Activated gamma-delta T cell (primary cell): Measurements from ENCODE around the gene BRI3.
"Not testable (repeated sequence)": the region's sequence is repeated elsewhere in the genome, so short reads cannot be mapped to it uniquely, and the experiment has no call there.

Source experiments
- DNase-seq: peaks from one replicate; lab custom pipeline; 2025; lab: John Stamatoyannopoulos, UW

BRI3 gene

DNA sequence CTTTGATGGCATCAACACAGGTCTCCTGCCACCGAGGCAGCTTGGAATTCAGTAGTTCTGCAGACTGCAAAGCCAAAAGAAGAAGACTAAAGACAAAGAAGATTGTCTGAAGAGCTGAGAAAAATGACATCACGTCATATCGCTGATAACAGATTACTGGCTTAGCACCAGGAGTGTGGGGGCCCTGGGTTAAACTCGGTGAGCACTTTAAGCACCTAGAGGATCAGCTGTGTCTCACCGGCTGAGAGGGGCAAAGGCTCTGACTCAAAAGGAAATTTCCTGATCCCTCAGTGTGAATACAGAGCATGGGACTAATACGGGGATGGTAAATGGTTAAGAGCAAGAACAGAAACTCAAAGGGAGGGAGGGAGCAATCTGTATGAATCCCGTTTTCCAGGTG, 30.7 kb downstream of the BRI3 start:
- DNase-seq, result no peak

DNA sequence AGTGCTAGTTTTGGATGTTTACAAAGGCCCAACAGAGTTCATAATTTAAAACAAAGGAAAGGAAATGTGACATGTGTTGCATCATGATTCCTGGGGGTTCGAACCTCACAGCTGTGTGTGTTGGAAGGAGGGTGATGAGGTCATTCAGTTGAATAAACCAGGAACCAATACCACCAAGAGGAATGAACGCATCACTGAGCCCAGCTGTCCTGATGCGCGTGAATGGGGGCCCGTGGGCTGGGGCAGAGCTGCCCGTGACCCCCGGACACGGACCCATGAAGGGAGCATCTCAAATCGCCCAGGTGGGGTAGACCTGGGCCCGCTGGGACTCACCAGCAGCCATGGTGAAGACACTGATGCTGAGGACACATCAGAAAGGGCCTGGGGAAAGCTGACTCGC, 33.0 kb downstream of the BRI3 start:
- no peak for DNase-seq

DNA sequence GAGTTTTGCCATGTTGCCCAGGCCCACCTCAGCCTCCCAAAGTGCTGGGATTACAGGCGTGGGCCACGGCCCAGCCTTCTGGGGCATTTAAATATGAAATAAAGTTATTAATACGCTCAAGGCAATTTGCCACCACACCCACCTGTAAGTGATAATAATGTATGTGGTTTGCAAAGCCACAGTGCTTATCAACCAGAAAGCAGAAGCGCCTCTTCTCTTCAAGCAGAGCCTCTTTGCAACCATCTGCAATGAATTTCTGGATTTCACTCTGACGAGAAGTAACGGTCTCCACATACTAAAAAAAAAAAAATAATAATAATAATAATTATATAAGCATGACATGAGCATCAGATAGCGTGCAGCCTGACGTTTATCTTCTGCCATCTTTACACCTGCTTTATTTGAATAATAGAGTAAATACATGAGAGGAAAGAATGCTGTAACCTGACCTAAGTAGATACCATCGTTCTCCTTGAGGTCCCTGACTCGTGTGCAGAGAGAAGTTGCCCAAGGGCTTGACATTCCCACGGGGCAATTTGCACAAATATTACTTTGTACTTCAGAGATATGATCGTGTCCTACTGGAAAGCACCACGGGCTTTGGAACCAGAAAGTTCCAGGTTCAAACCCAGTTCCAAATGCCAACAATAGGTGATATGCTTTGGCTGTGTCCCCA, 34.0 kb downstream of the BRI3 start:
- DNase-seq, result no peak

DNA sequence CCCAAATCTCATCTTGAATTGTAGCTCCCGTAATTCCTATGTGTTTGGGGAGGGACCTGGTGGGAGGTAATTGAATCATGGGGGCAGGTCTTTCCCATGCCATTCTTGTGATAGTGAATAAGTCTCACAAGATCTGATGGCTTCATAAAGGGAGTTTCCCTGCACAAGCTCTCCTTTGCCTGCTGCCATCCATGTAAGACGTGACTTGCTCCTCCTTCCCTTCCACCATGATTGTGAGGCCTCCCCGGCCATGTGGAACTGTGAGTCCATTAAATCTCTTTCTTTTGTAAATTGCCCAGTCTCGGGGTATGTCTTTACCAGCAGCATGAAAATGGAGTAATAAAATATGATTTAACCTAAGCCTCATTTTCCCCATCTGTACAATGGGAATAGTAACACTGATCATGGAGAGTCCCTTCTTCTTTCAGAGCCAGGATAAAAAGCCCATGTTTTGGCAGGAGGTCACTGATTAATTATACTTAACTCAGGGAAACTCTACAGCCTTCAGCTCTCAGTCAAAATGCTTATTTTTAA, 34.6 kb downstream of the BRI3 start:
- DNase-seq, result not testable (repeated sequence)

DNA sequence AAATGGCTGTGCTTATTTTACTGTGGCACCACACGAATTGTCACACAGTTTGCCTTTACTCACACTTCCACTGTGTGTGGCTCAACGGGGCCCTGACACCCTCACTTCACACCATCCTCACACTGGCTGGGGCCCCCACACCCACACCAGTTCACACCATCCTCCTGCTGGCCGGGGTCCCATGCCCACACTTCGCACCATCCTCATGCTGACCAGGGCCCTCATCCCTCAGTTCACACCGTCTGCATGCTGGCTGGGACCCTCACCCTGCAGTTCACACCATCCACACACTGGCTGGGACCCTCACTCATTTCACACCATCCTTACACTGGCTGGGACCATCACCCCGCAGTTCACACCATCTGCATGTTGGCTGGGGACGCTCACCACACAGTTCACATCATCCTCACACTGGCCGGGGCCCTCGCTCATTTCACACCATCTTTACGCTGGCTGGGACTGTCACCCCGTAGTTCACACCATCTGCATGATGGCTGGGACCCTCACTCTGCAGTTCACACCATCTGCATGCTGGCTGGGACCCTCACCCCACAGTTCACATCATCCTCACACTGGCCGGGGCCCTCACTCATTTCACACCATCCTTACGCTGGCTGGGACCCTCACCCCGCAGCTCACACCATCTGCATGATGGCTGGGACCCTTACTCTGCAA, 36.0 kb downstream of the BRI3 start:
- no peak for DNase-seq

DNA sequence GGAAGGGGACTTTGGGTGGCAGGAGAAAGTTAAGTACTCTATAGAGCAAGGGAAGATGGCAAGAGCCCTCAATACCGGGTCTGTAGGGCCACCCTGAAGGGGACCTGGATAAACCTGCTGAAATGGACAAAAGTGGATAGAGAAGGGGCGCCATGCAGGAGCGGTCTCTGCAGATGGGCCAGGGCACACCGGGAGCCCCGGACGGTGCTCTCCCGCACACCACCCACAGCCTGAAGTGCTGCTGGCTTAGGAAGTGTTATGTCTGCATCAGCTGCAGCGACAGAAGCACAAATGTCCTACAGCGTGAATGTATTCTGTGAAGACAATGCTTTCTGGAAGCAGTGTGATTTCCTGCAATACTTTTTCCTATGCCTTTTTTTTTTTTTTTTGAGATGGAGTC, 37.7 kb downstream of the BRI3 start:
- DNase-seq, result no peak

DNA sequence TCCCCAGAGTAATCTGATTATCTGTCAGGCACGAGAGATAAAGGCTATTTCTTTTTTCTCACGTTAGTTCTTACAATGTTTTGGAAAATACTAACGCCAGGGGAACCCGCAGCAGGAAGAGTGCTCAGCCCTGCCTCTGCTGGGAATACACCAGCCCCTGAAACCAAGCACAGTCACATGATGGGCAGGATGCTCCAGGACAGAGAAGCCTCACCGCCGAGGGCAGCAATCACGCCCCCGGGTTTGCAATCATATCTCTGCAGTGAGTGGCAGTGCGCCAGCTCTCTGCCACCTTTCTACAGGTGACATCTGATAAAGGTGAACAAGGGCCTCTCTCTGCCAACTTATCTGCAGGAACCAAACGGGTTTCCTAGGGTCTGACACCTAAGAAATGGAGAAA, 39.8 kb downstream of the BRI3 start:
- DNase-seq, result no peak

DNA sequence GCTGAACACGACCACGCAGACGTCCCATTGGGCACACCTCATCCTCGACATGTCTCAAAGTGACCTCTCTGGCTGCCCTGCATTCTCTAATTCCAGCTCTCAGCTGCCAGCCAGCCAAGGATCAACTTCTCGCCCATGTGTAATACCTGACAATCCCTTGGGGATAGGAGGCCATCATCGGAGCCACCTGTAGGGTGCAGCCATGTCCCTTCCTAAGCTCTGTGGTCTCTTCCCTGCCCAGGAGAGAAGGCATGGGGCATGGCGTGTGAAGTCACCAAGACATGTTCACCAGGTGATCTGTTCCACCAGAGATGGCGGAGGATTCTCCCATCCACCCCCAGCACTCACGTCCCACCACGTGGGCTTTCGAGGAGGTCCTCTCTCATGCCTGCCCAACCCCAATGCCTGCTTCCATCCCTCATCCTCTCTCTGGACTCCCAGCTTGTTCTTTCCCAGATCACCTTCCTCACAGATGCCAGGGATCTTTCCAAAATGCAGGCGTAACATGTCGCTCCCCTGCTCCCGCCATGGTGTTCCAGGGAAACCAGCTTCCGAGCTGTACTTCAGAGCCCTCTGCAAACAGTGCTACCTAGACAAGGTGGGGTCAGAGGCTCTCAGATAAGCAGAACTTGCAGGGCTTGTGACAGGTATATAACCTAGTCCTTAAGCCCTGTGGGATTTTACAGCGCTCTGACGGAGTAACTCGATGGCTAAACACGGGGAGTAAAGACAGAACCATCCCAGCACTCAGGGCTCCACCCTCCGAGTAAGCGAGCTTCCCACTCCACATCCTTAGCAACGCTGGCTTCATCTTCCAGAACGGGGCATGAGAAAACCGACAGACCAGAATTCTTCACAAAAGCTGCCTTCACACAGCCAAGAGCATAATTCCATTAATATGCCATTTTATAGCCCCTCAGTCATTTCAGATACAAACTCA, 41.1 kb downstream of the BRI3 start:
- no peak for DNase-seq

DNA sequence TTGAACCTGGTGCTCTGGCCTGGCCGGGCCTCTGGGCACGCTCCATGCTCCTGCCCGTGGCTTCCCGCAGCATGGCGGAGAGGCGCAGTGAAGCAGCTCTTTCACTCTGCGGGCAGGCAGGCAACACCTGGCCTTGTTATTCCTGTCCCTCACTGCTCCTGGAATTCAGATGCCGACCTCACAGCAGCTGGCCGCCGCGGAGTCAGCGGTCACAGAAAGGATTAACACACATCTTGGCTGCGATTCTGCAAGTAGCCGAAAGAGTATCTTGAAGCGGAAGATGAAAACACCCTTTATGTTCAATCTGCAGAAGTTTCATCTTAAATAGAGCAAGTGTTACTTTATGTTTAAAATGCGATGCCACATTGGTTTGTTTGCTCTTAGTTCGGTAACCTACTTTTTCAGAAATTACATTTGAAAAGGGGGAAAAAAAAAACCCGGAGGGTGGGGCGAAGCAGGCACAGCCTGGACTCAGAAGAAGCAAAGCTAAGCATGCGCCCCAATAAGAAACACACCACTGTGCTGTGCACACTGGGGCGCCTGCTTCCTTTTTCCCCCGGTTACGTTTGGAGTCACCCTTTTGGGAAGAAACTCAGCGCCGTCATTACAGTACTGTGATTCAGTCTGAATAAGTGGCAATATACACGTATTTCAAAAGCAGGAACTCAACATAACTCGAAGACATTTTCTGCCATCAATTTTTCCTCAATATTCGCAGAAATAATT, 42.3 kb downstream of the BRI3 start:
- DNase-seq, result no peak

DNA sequence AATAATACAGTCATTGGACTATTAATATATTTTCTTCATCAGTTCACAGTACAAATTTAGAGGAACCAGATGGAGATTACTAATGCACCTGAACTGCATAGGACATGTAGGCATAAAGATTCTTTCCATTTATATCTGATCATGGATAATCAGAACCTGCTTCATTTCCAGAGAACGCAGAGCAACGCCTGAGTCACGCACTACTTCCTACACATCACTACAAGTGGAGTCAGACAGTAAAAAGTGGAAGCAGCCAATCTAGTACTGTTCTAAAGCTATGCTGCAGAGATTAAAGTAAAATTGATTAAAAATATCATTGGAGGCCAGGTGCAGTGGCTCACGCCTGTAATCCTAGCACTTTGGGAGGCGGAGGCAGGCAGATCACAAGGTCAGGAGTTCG, 43.3 kb downstream of the BRI3 start:
- no peak for DNase-seq

DNA sequence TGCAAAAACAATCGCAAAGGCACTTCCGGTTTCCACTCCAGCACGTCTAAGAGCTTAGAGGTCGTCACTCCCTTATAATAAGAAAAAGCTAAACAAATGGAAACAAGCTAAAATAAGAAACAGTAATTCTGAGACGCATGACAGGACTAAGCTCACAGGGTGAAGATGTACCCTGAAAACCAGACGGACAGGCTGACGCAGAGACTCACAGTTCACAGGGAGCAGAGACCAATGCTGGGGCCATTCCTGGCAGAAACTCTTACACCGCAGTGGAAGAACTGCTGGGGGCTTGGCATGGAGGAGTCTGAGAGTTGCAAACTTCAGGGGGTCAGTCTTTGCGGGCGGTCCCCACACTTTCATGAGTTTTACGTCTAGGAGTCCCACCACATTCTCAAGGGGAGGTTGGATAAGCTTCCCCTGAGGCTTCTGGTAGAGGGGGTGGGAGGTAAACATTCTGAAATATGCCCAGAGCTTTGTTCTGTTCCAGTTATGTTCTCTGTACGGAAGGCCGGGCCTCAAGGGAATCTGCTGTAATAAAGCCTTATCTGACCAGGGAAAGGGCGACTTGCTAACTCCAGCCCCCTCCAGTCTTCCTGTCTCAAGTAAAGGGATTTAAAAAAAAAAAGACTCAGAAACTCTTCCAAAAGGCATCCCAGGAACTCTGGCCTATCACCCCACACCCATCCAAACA, 47.8 kb downstream of the BRI3 start:
- DNase-seq, result no peak

DNA sequence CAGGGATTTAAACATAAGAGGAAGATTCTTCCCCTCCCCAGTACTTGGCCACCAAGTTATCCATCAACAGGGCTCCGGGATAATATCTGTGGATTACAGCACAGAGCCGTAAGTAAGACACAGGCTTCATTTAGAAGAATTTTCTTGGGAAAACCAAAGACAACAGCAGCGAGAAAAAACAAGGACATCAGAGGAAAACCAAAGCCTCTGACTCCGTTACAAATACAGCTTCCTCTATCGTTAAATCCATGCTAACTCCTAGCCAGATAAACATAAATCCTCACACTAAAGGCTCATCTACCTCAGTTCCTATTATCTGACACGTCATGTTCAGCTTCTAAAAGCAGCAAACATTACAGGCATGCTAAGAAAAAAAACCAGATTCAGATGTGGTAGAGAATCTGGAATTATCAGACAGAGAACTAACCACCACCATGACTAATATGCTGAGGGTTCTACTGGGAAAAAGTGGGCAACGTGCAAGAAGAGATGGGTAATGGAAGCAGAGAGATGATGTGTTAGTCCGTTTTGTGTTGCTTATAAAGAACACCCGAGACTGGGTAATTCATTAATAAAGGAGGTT, 48.4 kb downstream of the BRI3 start:
- DNase-seq, result no peak

DNA sequence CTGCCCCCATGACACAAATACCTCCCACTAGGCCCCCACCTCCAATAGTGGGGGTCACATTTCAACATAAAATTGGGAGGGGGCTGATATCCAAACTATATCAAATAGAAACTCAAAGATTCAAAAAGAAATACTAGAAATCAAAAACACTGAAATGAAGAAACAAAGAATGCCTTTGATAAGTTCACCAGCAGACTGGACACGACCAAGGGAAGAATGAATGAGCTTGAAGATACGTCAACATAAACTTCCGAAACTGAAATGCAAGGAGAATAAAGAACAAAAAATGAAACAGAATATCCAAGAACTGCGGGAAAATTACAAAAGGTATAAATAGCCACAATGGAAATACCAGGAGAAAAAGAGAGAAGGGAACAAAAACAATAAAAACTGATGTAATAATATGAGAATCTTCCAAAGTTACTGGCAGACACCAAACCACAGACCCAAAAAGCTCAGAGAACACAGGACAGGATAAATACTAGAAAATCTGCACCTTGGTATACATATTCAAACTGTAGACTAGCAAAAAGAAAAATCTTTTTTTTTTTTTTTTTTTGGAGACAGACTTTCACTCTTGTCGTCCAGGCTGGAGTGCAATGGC, 49.5 kb downstream of the BRI3 start:
- DNase-seq, result no peak

DNA sequence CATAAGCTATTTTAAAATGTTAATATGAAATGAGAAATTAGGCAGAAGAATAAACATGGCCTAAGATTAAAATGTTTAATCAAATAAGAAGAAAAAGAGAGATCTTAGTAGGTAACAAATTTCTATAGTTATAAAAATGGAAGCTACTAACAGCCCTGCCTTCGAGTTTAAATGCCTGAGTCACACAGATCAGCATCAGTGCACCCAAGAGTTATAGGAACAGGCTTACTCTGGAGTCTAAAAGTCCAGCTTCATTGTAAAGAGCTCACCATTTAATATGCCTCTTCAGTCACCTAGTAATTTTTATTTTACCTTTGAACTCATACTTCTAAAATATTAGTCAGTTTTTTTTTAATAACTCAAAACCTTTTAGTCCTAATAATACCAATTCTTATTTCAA, 52.6 kb downstream of the BRI3 start:
- DNase-seq, result no peak

DNA sequence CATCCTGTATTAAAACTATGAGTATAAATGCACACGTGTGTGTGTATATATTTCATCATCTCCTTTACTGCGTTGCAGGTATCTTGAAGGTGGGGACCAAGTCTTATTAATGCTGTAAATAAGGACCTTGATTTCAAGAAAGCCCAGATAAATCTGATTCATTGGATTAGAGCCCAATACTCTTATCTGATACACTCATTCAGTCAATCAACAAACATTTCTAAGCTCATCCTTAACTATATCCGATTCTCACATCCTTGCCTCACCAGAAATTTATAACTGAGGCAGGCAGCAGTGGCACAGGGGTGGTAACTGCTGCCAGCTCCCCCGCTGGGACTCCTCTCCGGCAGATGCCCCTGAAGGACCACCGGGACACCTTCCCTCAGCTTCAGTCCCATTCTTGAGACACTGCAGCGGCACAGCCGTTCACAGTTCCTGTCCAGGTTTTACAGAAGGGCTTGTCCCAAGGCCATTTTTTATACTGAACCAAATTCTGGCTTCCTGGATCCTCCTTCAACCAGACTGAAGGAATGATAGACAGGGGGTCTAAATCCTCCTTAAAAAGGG, 54.0 kb downstream of the BRI3 start:
- DNase-seq, result no peak

DNA sequence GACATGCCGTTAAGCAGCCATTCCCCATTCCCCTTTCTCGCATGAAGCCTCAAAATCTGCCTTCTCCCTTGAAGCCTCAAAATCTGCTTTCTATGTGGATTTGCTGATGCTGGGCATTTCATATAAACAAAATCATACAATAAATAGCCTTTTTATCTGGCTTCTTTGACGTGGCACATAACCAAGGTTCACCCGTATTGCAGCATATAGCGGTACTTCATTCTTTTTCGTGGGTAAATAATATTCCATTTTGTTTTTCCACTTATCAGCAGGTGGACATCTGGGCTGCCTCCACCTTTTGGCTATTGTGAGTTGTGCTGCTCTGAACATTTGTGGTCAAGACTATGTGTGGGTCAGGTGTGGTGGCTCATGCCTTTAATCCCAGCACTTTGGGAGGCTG, 57.0 kb downstream of the BRI3 start:
- DNase-seq, result no peak

DNA sequence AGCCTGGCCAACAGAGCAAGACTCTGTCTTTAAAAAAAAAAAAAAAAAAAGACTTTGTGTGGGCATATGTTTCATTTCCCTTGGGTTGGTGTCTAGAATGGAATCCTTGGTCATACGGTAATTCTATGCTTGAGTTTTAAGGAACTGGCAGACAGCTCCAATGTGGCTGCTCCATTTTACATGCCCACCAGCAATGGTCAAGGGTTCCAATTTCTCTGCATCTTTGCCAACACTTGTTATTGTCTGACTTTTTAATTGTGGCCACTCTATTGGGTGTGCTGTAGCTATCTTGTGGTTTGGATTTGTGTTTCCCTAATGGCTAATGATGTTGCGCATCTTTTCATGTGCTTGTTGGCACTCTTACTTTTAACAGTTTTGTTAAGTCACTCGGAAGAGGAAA, 57.6 kb downstream of the BRI3 start:
- no peak for DNase-seq

DNA sequence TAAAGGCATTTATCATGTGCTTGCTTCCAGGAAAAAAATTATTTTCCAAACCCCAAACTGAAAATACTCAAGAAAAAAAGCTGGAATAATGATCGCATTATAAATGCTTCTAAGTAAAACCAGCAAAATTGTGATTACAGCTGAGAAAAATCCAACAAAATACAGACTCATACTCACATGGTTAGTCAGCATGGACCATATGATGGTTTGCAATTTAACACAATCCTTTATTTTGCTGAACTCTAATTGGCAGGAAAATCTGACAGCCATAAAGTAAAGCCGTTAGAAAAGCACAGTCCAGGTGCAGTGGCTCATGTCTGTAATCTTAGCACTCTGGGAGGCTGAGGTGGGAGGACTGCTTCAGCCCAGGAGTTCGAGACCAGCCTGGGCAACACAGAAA, 59.6 kb downstream of the BRI3 start:
- no peak for DNase-seq
